GM12878 (cell line): Measurements from ENCODE around the gene STKLD1.
"Not testable (repeated sequence)": the region's sequence is repeated elsewhere in the genome, so short reads cannot be mapped to it uniquely, and the experiment has no call there.

ENCODE experiments used
- CBX5 ChIP-seq: sonication (generic); IDR thresholded peaks from 2 replicates; pipeline ENCODE4 v1.6.1; 2016; ENCODE audit warnings: low read depth, moderate library complexity, mild to moderate bottlenecking, inconsistent platforms
- CHD2 ChIP-seq: IDR thresholded peaks from 2 replicates; pipeline ENCODE4 v1.6.1; 2011; ENCODE audit warnings: low read depth, low read length, improper control_type of control experiment, borderline replicate concordance
- CTCF ChIP-seq, 3 experiments: IDR thresholded peaks in 2 of 3; conservative IDR thresholded peaks in 1 of 3; 2 replicates each; pipeline ENCODE4 v1.5.1; 2011; ENCODE audit warnings: low read depth in 3 of 3, low read length in 3 of 3, mild to moderate bottlenecking in 3 of 3, control low read depth in 2 of 3, moderate library complexity in 2 of 3, inconsistent platforms in 1 of 3, mixed read lengths in 1 of 3; ENCODE audit not compliant: control insufficient read depth in 2 of 3, insufficient read depth in 1 of 3; ENCODE audit errors: extremely low read depth in 1 of 3
- EP300 ChIP-seq, 2 experiments: fragments of 150-350 bp in 1 of 2; IDR thresholded peaks; 2 replicates each; pipeline ENCODE4 v1.6.1; 2011 to 2012; ENCODE audit warnings: low read depth in 2 of 2, low read length in 2 of 2, borderline replicate concordance in 1 of 2, improper control_type of control experiment in 1 of 2, inconsistent platforms in 1 of 2; ENCODE audit not compliant: control insufficient read depth in 1 of 2
- JUND ChIP-seq: IDR thresholded peaks from 2 replicates; pipeline ENCODE4 v1.6.1; 2012; ENCODE audit warnings: low read depth, mild to moderate bottlenecking, low read length, improper control_type of control experiment, moderate library complexity
- MAX ChIP-seq: IDR thresholded peaks from 2 replicates; pipeline ENCODE4 v1.6.1; 2012; ENCODE audit warnings: low read depth, low read length, improper control_type of control experiment
- MEF2A ChIP-seq: IDR thresholded peaks from 2 replicates; pipeline ENCODE4 v1.6.1; 2011; ENCODE audit warnings: low read depth, mild to moderate bottlenecking, low read length, moderate library complexity; ENCODE audit not compliant: insufficient read depth
- NR2C2 ChIP-seq: IDR thresholded peaks from 2 replicates; pipeline ENCODE4 v1.6.1; 2011; ENCODE audit warnings: borderline replicate concordance, low read depth; ENCODE audit not compliant: control insufficient read depth, insufficient read length
- POLR2A ChIP-seq: IDR thresholded peaks from 2 replicates; pipeline ENCODE4 v1.6.1; 2011; ENCODE audit warnings: low read depth, mild to moderate bottlenecking, low read length
- POLR2AphosphoS5 ChIP-seq: IDR thresholded peaks from 2 replicates; pipeline ENCODE4 v1.6.1; 2011; ENCODE audit warnings: mild to moderate bottlenecking, low read length, inconsistent platforms
- RAD21 ChIP-seq: IDR thresholded peaks from 2 replicates; pipeline ENCODE4 v1.6.1; 2011; ENCODE audit warnings: mild to moderate bottlenecking, low read depth, low read length, moderate library complexity; ENCODE audit not compliant: insufficient read depth
- REST ChIP-seq: IDR thresholded peaks from 2 replicates; pipeline ENCODE4 v1.6.1; 2012; ENCODE audit warnings: mild to moderate bottlenecking, low read depth, low read length
- SMAD1 ChIP-seq: fragments of 450-650 bp; IDR thresholded peaks from 2 replicates; pipeline ENCODE4 v1.6.1; 2018; ENCODE audit warnings: mild to moderate bottlenecking, low read depth; ENCODE audit not compliant: partially characterized antibody

- TF ChIP-seq POLR2A; JUND; POLR2AphosphoS5; CTCF (IDR thresholded peaks at IDR 0.05 in 2 of 3, conservative IDR thresholded peaks at IDR 0.05 in 1 of 3; ENCODE audit: control insufficient read depth in 2 of 3, extremely low read depth in 1 of 3, insufficient read depth in 1 of 3, low read depth in 3 of 3, low read length in 3 of 3); REST; MEF2A; CBX5; MAX; EP300 (IDR thresholded peaks at IDR 0.05; ENCODE audit: borderline replicate concordance in 1 of 2, control insufficient read depth in 1 of 2, low read depth in 2 of 2, low read length in 2 of 2); RAD21; SMAD1; NR2C2; CHD2: not testable (repeated sequence)
Observed at GRCh38 chr9:133391449-133391848, 15.3 kb downstream of the STKLD1 start.
